HUES6 (cell line): ENCODE measurements around the gene MAP2K5.

ENCODE experiments used
- H3K27ac ChIP-seq: 2 replicates; pipeline ENCODE4 v1.7.0; 2013; ENCODE audit warnings: low read depth, mild to moderate bottlenecking, low read length, inconsistent platforms
- H3K27me3 ChIP-seq: 2 replicates; pipeline ENCODE4 v1.6.1; 2013; ENCODE audit warnings: low read length; ENCODE audit not compliant: control insufficient read depth, insufficient read depth
- H3K36me3 ChIP-seq: 2 replicates; pipeline ENCODE4 v1.6.1; 2013; ENCODE audit warnings: low read length; ENCODE audit not compliant: control insufficient read depth, insufficient read depth
- H3K4me1 ChIP-seq: 2 replicates; pipeline ENCODE4 v1.6.1; 2013; ENCODE audit warnings: low read length; ENCODE audit not compliant: control insufficient read depth, insufficient read depth
- H3K4me3 ChIP-seq: 2 replicates; pipeline ENCODE4 v1.5.1; 2013; ENCODE audit warnings: low read depth, low read length
- H3K9ac ChIP-seq: one replicate; pipeline ENCODE4 v1.6.1; 2013; ENCODE audit warnings: mild to moderate bottlenecking, low read length
- H3K9me3 ChIP-seq: 2 replicates; pipeline ENCODE4 v1.6.1; 2013; ENCODE audit warnings: low read depth, low read length; ENCODE audit not compliant: control insufficient read depth, insufficient read depth

The MAP2K5 gene

GRCh38 chr15:67822537-67823313 is 280.2 kb downstream of the MAP2K5 start:
- H3K36me3 ChIP-seq = no peaks in the 10 kb centered on the region
- H3K9ac ChIP-seq = no peak overlapping the region
- H3K4me1 ChIP-seq = peaks cover 59% of the 10 kb centered on the region
- H3K9me3 ChIP-seq = no peaks in the 10 kb centered on the region
- H3K4me3 ChIP-seq = peak overlapping the region; percentile 48
- H3K27me3 ChIP-seq = peaks cover 99% of the 10 kb centered on the region
- H3K27ac ChIP-seq = no peak overlapping the region

DNA sequence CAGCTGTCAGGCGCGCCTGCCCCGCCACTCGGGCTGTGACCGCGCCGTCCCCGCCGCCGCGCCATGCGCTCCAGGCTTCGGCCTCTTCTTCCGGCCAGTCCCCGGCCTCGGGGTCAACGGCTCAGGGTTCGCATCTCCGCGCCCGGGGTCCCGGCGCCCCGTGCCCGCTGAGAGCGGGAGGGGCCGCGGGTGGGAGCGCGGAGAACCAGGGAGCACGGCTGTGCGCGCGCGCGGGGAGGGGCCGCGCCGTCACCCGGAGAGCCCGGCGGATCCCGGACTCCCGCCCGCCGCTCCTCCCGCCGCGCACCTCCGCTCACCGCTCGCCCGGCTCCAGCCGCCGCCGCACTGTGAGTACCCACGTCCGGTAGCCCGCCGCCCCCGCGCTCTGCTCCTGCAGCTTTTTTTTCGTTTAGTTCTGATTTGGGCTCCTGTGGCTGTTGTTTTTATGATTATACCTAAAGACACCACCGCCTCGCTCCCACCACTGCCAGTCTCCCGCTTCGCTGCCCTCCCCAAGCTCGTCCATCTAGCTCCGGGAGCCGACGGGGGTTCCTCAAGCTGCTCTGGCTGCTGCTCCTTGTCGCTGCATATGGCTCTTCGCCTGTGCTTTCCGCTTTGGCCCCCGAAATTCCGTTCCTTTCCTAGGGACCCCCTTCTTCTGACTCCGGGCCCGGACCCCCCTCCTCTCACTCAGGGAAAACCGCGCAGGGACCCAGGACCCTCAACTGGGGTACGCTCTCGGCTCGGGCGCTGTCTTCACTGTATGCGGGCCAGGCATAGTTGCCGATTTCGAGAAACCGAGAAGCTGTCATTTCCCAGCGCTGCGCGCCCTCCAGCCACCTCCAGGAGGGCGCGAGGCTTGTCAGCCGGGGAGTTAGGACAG is 281.1 kb downstream of the MAP2K5 start:
- Histone ChIP-seq H3K4me1 (peaks cover 63% of the 10 kb centered on the region), H3K36me3 (no peaks in the 10 kb centered on the region), H3K9me3 (no peaks in the 10 kb centered on the region), H3K27me3 (peaks cover 99% of the 10 kb centered on the region), H3K27ac (no peak overlapping the region), H3K9ac (no peak overlapping the region), H3K4me3 (peak overlapping the region; percentile 48)

GRCh38 chr15:67824197-67824968 is 281.9 kb downstream of the MAP2K5 start:
- H3K36me3 ChIP-seq = no peaks in the 10 kb centered on the region
- H3K9me3 ChIP-seq = no peaks in the 10 kb centered on the region
- H3K4me3 ChIP-seq = peak overlapping the region; percentile 41
- H3K27ac ChIP-seq = no peak overlapping the region
- H3K4me1 ChIP-seq = peaks cover 67% of the 10 kb centered on the region
- H3K27me3 ChIP-seq = peaks cover 100% of the 10 kb centered on the region
- H3K9ac ChIP-seq = no peak overlapping the region

DNA sequence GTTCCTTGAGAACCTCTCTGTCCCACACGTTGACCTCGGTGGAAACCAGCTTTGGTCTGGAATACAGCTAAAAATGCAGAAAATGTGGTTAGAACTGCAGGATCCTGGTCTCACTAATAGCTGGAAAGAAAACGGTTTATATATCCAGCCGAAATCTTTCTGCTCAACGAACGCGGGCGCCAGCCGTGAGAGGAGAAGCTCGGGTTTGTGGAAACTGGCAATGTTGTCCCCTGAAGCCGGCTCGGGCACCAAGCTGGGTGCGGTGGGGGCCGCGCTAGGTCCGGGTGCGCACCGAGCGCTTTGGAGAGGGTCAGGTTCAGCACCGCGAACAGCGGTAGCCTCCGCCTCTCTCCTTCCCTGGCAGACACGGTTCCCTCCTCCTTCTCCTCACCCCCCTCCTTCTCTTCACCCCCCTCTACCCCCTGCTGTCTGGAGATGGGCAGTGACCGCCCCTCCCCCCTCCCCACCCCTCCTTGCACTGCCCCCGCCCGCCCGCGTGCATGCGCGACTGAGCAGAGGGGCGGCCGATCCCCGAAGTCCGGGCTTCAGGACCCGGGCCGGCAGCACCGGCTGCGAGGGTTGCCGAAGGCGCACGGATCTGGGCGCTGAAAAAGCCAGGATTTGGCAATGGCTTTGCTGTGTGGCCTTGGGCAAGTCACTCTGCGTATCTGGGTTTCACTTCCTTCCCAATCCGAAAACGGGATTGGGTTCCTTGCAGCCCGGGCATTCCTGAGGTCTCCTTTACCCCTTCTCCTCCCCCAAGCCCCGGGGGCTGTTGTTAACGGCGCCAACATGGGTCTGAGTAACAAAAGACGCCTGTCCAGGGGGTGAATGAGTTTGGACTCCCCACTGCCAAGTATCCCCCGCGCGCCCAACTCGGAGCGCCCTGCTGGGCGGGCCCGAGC is 282.7 kb downstream of the MAP2K5 start, which contains the start of gene SKOR1:
Gene SKOR1 (plus strand): TSS at position 534 of the 905 bp plus-strand sequence. CDS start 94 bp downstream, at position 628.
- no peaks in the 10 kb centered on the region for H3K9me3 ChIP-seq
- peaks cover 100% of the 10 kb centered on the region for H3K27me3 ChIP-seq
- no peak within 1 kb of the TSS for H3K27ac ChIP-seq
- H3K4me1 ChIP-seq = peaks cover 64% of the 10 kb centered on the region
- H3K36me3 ChIP-seq = no peaks in the 10 kb centered on the region
- no peak within 1 kb of the TSS for H3K9ac ChIP-seq
- peak within 1 kb of the TSS; percentile 42 for H3K4me3 ChIP-seq

DNA sequence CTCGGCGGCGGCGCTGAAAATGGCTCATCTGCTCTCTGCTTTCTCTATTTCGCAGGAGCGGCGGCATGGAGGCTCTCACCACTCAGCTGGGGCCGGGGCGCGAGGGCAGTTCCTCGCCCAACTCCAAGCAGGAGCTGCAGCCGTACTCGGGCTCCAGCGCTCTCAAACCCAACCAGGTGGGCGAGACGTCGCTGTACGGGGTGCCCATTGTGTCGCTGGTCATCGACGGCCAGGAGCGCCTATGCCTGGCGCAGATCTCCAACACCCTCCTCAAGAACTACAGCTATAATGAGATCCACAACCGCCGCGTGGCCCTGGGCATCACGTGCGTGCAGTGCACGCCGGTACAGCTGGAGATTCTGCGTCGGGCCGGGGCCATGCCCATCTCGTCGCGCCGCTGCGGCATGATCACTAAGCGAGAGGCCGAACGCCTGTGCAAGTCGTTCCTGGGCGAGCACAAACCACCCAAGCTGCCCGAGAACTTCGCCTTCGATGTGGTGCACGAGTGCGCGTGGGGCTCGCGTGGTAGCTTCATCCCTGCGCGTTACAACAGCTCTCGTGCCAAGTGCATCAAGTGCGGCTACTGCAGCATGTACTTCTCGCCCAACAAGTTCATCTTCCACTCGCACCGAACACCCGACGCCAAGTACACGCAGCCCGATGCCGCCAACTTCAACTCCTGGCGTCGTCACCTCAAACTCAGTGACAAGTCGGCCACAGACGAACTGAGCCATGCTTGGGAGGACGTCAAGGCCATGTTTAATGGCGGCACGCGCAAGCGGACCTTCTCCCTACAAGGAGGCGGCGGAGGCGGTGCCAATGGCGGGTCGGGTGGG is 283.6 kb downstream of the MAP2K5 start:
- H3K9ac ChIP-seq = no peak overlapping the region
- peaks cover 100% of the 10 kb centered on the region for H3K27me3 ChIP-seq
- H3K4me3 ChIP-seq = peak overlapping the region; percentile 42

GRCh38 chr15:67826717-67827561 is 284.4 kb downstream of the MAP2K5 start:
- Histone ChIP-seq H3K4me1 (peaks cover 53% of the 10 kb centered on the region), H3K27me3 (peaks cover 100% of the 10 kb centered on the region), H3K4me3 (peak overlapping the region; percentile 42), H3K27ac (no peak overlapping the region), H3K9ac (no peak overlapping the region), H3K36me3 (no peaks in the 10 kb centered on the region), H3K9me3 (no peaks in the 10 kb centered on the region)

More for the DNA sequence above, 283.6 kb downstream of the MAP2K5 start:
- Histone ChIP-seq H3K36me3 (no peaks in the 10 kb centered on the region), H3K27ac (no peak overlapping the region), H3K4me1 (peaks cover 61% of the 10 kb centered on the region), H3K9me3 (no peaks in the 10 kb centered on the region)

DNA sequence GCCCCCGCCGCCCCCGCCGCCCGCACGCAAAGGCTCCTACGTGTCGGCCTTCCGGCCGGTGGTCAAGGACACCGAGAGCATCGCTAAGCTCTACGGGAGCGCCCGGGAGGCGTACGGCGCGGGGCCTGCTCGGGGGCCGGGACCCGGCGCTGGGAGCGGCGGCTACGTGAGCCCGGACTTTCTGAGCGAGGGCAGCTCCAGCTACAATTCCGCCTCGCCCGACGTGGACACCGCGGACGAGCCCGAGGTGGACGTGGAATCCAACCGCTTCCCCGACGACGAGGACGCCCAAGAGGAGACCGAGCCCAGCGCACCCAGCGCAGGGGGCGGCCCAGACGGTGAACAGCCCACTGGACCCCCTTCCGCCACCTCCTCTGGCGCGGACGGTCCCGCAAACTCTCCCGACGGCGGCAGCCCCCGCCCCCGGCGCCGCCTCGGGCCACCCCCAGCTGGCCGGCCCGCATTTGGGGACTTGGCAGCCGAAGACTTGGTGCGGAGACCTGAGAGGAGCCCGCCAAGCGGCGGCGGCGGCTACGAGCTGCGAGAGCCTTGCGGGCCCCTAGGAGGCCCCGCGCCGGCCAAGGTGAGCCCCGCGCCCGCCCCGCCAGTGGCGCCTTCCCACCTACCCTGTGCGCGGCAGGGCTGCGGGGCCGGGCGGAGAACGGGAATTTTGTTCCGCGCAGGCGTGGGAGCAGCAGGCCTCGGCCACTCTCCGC is 285.2 kb downstream of the MAP2K5 start:
- Histone ChIP-seq H3K27ac (no peak overlapping the region), H3K4me1 (peaks cover 52% of the 10 kb centered on the region), H3K9ac (no peak overlapping the region), H3K9me3 (no peaks in the 10 kb centered on the region), H3K4me3 (peak overlapping the region; percentile 39), H3K27me3 (peaks cover 100% of the 10 kb centered on the region), H3K36me3 (no peaks in the 10 kb centered on the region)

DNA sequence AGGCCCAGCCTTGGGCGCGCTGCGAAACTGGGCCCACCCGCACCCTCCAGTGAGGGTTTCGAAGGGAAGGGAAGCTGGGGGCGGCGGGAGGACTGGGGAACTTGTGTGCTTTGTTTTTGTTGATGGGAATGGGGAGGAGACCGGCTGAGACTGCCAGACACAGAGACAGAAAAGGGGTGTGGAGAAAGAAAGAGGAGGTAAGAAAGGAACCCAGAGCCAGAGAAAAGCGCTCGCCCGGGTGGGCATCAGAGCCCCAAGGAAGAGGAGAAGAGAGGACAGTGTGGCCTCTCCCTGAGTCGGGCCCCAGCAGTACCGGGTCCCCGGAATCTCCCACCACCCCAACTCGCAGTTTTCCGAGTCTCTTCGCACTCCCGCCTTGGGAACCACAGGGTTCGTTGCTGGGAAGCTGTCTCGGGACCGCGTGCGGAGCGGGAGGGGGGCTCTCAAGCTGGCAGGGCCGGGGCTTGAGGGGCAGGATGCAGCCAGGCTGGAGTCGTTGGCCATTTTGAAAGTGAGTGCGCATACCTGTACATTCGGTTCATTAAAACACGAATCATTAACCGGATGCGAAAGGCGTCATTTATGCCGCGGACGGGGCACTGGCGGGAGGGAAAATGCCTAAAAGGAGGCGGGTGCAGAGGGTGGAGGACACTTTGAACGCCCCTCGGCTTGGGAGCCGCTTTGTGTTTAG is 285.9 kb downstream of the MAP2K5 start:
- H3K4me3 ChIP-seq = peak overlapping the region; percentile 39

More for the DNA sequence above, 285.9 kb downstream of the MAP2K5 start:
- Histone ChIP-seq H3K9ac (no peak overlapping the region), H3K36me3 (no peaks in the 10 kb centered on the region), H3K27ac (no peak overlapping the region), H3K4me1 (peaks cover 56% of the 10 kb centered on the region), H3K27me3 (peaks cover 100% of the 10 kb centered on the region), H3K9me3 (no peaks in the 10 kb centered on the region)
